HG03460 (cell line): Measurements from ENCODE around the gene SNRNP40.

ENCODE experiments used
- ATAC-seq: cut with Tn5 transposase; IDR thresholded peaks from one replicate; pipeline ENCODE4 v1.9.1; 2021; ENCODE audit not compliant: unreplicated experiment

The SNRNP40 gene

GRCh38 chr1:31296486-31297276 is at the start of gene SNRNP40, which contains the start of gene ZCCHC17:
TSS of gene SNRNP40 (minus strand) at chr1:31296788. CDS start at chr1:31296751, 37 bp downstream.
TSS of gene ZCCHC17 (plus strand) at chr1:31297032. CDS start at chr1:31310099, 13,067 bp downstream.
- peak; percentile 96 for ATAC-seq

- no peak for ATAC-seq
These were observed 49.0 kb upstream of the SNRNP40 start for GRCh38 chr1:31345635-31346034.

- ATAC-seq: no peak
These were observed 47.9 kb upstream of the SNRNP40 start for GRCh38 chr1:31344503-31344902.

- ATAC-seq: no peak
These were observed 40.3 kb upstream of the SNRNP40 start for GRCh38 chr1:31336687-31337467.

GRCh38 chr1:31335007-31335406 is 38.4 kb upstream of the SNRNP40 start:
- no peak for ATAC-seq

- ATAC-seq: no peak
These were observed 30.8 kb upstream of the SNRNP40 start for GRCh38 chr1:31327381-31327780.

GRCh38 chr1:31326461-31326860 is 29.9 kb upstream of the SNRNP40 start:
- no peak for ATAC-seq

- ATAC-seq: no peak
These were observed 28.4 kb upstream of the SNRNP40 start for GRCh38 chr1:31324992-31325391.

- no peak for ATAC-seq
These were observed 27.5 kb upstream of the SNRNP40 start for GRCh38 chr1:31324093-31324492.

- ATAC-seq: no peak
These were observed 21.6 kb upstream of the SNRNP40 start for GRCh38 chr1:31318146-31318545.

- ATAC-seq: no peak
These were observed 19.3 kb upstream of the SNRNP40 start for GRCh38 chr1:31315902-31316301.

GRCh38 chr1:31310198-31310597 is 13.6 kb upstream of the SNRNP40 start:
- ATAC-seq: no peak

GRCh38 chr1:31308036-31308435 is 11.4 kb upstream of the SNRNP40 start:
- no peak for ATAC-seq

GRCh38 chr1:31306278-31306677 is 9.7 kb upstream of the SNRNP40 start:
- no peak for ATAC-seq

- ATAC-seq: no peak
These were observed 6.3 kb upstream of the SNRNP40 start for GRCh38 chr1:31302709-31303441.

- no peak for ATAC-seq
These were observed 3.6 kb upstream of the SNRNP40 start for GRCh38 chr1:31300193-31300592.

GRCh38 chr1:31299365-31299764 is 2.8 kb upstream of the SNRNP40 start:
- ATAC-seq: no peak

- ATAC-seq: peak; percentile 2
These were observed 974 bp upstream of the SNRNP40 start for GRCh38 chr1:31297277-31298247.

GRCh38 chr1:31295874-31296485 is 608 bp downstream of the SNRNP40 start:
- ATAC-seq: no peak

- ATAC-seq: no peak
These were observed 7.6 kb downstream of the SNRNP40 start for GRCh38 chr1:31289021-31289420.
